Stimulated activated CD4-positive, alpha-beta T cell treated with anti-CD3 and anti-CD28 coated beads, Interleukin-4, amount 100 ng/mL, for 24 hours (primary cell): ENCODE data around the gene CDK11A.
"Not testable (repeated sequence)": the region's sequence is repeated elsewhere in the genome, so short reads cannot be mapped to it uniquely, and the experiment has no call there.

Experiments used
- DNase-seq: peaks from one replicate; pipeline ENCODE4 v3.0.0-alpha.2; 2020

Gene CDK11A

DNA sequence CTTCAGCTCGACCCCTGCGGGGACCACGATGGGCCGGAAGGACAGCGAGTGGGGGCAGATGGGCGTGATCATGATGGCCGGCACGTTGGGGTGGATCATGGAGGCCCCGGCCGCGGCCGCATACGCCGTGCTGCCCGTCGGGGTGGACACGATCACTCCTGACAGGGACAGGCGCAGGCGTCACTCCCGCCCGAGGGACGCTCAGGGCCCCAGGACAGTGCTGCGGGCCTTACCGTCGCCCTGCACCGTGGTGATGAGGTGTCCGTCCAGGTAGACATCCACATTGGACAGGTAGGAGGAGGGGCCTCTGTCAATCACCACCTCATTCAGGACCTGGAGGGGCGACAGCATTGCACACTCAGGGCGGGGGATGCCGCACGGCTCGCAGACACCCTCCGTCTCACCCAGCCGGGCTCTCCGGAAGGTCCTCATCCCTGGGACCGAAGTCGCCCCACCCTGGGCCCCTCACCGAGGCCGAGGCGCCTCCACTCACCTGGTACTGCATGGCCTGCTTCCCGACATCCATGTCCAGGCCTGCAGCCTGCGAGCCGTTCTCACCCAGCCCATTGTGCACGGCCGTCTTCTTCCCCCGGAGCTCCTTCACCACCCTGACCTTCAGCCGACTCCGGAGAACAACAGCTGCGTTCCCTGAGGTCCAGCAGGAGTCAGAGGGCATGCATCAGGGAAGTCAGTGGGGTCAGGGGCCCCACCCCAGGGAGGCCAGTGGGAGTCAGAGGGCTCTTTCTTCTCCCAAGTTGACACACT lies 30.1 kb upstream of the CDK11A start:
- no peak for DNase-seq

- DNase-seq: no peak
These were observed 29.4 kb upstream of the CDK11A start for GRCh38 chr1:1753607-1754005.

- no peak for DNase-seq
These were observed 28.8 kb upstream of the CDK11A start for GRCh38 chr1:1752636-1753606.

DNA sequence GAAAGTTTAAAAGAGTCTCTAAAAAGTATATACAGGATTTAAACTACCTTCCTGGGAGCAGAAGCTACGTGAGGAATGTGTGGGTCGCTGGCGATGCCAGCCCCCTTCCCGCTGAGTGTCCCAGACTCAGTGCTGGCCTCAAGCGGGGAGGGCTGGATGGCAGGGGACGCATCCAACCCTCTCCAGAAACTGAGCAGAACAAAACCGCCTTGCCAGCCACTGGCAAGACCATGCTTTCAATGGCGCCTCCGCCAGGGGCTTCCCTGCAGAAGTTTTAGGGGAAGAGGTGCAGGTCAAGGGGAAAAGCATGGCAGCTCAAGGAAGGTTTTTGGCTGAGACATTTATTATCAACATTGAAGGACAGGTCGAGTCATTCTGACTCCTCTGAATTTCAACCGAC lies 28.0 kb upstream of the CDK11A start:
- no peak for DNase-seq

GRCh38 chr1:1749941-1750340 lies 25.8 kb upstream of the CDK11A start:
- not testable (repeated sequence) for DNase-seq

DNA sequence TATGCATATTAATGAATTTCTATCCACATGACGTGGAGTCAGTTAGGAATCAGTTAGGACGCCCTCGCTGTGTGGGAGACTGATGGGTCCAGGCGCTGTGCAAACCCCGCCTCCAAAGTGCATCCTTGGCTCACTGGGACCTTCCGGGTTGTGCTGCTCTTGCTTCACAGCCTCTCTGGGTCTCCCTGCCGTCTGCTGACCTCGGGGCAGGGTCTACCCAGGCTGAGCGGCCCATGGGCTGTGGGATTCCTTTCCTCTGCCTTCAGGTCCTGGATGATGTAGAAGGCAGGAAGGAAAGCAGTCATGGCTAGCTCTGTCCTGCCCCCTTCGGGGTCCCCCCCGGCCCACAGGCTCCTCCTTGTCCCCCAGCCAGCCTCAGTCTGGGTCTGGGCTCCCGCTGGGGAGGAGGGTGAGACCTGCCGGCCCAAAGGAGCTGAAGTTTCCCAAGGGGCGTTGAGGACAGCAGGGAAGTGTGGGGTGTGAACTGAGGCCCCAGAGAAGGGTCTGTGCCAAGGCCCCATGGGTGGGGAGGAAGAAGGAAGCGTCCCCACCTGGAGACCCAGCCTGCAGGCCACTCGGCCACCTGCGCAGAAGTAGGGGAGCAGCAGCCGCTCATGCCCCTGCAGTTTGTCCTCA lies 24.6 kb upstream of the CDK11A start:
- DNase-seq: no peak

DNA sequence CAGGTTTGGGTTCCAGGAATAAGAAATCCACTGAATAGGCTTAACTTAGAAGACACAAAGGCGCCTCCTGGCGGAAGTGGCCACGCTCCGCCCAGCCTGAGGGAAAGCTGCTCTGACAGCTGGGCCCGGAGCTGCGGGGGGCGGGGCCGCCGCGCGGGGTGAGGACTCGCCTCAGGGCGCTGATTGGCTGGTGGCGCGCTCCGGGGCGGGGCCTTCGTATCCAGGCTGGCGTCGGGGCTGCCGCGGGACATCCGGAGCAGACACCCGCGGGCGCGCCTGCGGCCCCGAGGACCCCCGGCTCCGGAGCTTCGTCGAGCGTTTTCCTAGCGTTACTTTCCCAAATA lies 22.4 kb upstream of the CDK11A start:
- not testable (repeated sequence) for DNase-seq

DNA sequence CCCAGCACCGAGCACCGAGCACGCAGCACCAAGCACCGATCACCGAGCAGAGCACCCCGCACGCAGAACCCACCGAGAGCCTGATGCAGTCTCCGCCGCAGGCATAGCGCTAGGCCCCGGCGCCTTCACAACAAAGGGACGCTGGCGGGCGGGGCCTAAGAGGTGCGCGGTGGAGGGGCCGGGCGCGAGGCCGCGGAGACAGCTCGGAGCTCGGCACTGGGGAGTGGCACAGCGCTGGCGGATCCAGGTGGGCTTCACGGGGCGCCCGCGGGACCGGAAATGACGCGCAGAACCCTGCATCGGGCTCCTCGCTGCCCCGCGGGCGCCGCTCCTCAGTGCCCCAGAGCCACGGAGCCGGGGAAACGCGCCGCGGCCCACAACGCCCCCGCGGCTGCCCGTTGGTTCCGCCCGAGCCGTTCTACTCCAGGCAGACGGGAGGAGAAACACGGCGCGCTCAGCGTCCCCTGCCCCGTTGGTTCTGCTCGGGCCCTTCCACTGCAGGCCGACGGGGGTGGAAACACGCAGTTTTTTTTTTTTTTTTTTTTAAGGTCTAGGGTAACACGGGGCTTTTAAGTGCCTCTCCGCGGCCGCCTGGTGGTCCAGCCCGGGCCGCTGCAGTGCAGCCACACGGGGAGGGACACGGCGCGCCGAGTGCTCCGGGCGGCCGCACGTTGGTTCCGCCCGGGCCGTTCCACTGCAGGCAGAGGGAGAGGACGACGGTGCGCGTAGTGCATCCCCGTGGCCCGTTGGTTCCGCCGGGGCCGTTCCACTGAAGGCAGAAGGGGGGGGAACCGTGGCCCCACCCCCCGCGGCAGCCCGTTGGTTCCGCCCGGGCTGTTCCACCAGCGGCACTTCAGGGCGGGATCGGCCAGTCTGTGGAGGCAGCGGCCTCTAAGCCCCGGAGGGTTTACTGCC lies 21.8 kb upstream of the CDK11A start:
- peak; percentile 96 for DNase-seq

DNA sequence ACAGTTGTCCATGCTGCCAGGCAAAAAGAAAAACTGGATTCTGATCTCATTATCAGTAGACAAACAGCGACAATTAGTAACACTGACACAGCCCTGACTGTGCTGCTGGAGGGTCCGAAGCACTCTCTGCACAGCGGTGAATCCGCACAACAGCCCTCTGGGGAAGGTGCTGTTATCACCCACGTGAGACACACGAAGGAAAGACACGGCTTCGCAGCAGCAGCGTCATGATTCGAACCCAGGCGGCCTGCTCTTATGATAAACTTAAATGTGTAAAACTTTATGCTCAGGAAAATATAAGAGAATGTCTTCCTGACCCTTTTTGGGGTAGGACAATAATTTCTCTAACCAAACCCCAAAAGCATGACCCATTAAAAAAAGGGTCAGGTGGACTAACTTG lies 18.4 kb upstream of the CDK11A start:
- DNase-seq: not testable (repeated sequence)

DNA sequence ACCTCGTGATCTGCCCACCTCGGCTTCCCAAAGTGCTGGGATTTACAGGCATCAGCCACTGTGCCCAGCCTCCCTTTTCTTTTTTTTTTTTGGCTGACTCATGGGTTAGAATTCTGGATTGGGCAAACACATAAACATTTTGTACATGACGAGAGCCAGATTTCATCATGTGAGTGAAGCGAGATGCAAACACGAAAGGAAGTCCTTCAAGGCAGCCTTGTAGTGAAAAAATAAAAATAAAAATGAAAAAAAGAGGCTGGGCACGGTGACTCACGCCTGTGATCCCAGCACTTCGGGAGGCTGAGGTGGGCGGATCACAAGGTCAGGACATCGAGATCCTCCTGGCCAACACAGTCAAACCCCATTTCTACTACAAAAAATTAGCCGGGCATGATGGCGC lies 16.9 kb upstream of the CDK11A start:
- not testable (repeated sequence) for DNase-seq

DNA sequence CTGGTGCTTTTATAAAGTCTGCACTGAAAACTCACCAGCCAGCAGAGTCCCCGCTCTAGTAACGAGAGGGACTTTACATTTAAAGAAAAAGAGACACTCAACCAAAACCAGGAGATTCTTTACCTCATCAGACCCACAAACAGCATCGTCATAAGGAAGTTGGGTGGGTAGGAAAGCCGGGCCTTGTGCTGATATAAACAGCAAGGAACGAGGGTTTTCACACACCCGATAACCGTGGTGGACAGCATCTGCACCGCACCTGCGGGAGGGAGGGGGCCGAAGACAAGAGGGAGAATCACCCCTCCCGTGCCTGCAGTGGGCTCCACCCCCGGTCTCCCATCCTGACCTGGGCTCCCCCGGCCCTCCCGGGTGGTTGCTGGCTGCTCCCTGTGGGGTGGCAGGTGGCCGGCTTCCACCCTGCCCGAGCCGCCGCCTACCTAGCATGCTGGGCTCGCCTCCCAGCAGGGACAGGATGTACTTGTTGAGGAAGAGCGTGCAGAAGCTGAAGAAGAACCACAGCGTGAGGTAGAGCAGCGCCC lies 14.7 kb upstream of the CDK11A start:
- not testable (repeated sequence) for DNase-seq

- DNase-seq: not testable (repeated sequence)
These were observed 13.8 kb upstream of the CDK11A start for GRCh38 chr1:1737675-1738590.

- DNase-seq: no peak
These were observed 8.2 kb upstream of the CDK11A start for GRCh38 chr1:1732381-1732780.

- DNase-seq: no peak
These were observed 6.7 kb upstream of the CDK11A start for GRCh38 chr1:1730870-1731269.

DNA sequence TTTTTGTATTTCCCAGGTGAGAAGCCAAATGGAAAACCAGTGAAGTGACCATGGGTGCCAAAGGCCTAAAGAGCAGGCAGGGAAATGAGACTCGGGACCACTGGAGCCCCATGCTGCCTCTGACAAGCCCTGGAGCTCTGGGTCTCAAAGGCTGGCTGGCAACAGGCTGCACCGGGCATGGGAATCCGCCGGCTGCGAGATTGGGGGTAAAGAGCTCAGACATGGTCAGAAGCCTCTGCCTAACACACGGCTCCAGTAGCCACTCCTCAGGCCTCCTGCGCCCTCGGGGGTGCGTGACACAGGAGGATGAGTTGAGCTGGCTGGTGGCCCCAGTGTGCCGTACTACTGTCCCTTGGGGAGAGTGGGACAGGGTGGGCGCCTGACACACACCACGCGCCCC lies 6.1 kb upstream of the CDK11A start:
- not testable (repeated sequence) for DNase-seq

- DNase-seq: not testable (repeated sequence)
These were observed 5.1 kb upstream of the CDK11A start for GRCh38 chr1:1729116-1729816.

GRCh38 chr1:1728308-1729005 lies 4.3 kb upstream of the CDK11A start:
- DNase-seq: not testable (repeated sequence)

DNA sequence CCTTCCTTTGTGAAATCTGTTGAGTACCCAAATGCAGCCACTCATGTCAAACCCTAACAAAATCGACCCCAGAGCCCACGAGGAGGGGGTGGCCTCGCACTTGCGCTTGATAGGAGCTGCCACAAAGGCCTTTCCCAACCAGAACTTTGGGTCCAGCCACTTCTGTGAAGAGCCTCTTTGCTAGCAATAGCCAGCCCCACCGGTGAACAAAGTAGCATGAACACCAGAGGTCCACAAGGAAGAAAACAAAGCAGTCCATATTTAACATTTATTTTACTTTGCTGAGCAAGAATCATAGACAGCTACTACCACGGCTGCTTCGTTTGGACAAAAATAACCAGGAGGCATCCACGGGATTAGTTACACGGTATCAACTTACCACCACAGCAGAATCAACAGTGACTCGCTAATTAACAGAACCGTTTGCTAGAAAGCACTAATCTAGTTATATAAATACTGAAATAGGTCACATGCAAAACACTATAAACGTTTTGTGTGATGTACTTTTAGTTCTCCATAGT lies 3.0 kb upstream of the CDK11A start:
- not testable (repeated sequence) for DNase-seq

GRCh38 chr1:1726088-1726487 lies 1.9 kb upstream of the CDK11A start:
- not testable (repeated sequence) for DNase-seq
